NB4 (cell line): ENCODE results near the gene RNU2-63P.

Source experiments
- POLR2A ChIP-seq: IDR thresholded peaks from 2 replicates; pipeline ENCODE4 v1.6.1; 2011; ENCODE audit warnings: mild to moderate bottlenecking; ENCODE audit not compliant: insufficient read length; ENCODE audit errors: extremely low read depth
- TF ChIP-seq, protein P1 (sequence below): IDR thresholded peaks from one replicate; pipeline ENCODE4 v1.5.1; 2012; ENCODE audit warnings: low read depth, low read length

DNA sequence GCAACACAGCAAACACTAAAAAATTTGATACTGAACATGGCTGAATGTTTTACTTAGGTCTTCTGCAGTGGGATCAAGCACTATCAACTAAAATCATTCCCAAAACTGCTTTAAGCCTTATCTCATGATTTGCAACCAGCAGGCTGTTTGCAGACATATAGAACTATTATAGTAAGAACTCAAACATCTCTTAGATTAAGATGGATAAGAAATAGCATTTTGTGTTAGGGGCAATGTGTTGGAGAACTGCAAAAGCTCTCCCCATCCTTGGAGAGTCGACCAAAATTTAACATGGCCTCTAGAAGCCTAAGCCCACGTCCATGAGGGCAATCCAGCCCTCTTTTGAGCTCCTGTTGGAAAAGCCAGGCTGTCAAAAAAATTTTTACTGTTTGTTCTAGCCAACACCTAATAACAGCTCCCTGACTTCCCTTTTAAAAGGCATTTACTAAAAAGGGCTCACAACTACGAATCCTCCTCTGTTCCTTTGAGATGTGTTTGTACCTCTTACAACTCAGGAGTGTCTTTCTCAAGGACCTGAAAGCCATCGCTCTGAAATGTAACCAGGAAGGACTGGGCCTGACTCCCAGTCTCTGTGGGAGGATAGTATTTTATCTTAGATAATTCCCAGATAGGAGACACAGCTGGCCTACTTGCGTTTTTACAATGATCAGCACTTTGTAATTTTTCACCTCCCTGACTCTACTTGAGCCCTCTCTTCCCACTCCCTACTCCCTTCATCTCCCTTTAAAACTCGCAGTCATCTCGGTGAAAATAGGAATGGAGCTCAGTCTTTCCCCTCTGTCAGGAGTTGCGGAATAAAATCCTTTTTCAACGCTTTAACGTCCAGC, 37.8 kb upstream of the RNU2-63P start:
- TF ChIP-seq, protein P1, sequence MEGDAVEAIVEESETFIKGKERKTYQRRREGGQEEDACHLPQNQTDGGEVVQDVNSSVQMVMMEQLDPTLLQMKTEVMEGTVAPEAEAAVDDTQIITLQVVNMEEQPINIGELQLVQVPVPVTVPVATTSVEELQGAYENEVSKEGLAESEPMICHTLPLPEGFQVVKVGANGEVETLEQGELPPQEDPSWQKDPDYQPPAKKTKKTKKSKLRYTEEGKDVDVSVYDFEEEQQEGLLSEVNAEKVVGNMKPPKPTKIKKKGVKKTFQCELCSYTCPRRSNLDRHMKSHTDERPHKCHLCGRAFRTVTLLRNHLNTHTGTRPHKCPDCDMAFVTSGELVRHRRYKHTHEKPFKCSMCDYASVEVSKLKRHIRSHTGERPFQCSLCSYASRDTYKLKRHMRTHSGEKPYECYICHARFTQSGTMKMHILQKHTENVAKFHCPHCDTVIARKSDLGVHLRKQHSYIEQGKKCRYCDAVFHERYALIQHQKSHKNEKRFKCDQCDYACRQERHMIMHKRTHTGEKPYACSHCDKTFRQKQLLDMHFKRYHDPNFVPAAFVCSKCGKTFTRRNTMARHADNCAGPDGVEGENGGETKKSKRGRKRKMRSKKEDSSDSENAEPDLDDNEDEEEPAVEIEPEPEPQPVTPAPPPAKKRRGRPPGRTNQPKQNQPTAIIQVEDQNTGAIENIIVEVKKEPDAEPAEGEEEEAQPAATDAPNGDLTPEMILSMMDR, result no peak
- TF ChIP-seq POLR2A, result no peak
